Breast epithelium (tissue), 4 donors: ENCODE measurements around the gene SLC39A3. TPM values are rescaled to one million over a fixed set of nuclear protein-coding genes. Genes with fewer than 3 reads are reported as not detected.

Source experiments
- DNase-seq, 2 donors: peaks; one replicate each; pipeline ENCODE4 v3.0.0-alpha.2; 2019; ENCODE audit warnings: low spot score in 2 of 2
- H3K27ac ChIP-seq, 2 donors: fragments of 200-600 bp; sonication (generic) in 1 of 2; one replicate each; pipeline ENCODE4 v1.5.1; 2016 to 2019; ENCODE audit warnings: mild to moderate bottlenecking in 1 of 2
- H3K27me3 ChIP-seq, 2 donors: fragments of 200-600 bp; sonication (generic) in 1 of 2; one replicate each; pipeline versions ENCODE4 v1.5.1 to v1.6.0; 2017 to 2019; ENCODE audit warnings: control low read depth in 1 of 2, mild to moderate bottlenecking in 1 of 2
- H3K36me3 ChIP-seq: fragments of 200-600 bp; one replicate; pipeline ENCODE4 v1.5.1; 2019
- H3K4me1 ChIP-seq, 2 donors: fragments of 200-600 bp; sonication (generic); one replicate each; pipeline ENCODE4 v1.5.1; 2016 to 2019; ENCODE audit warnings: control low read depth in 1 of 2
- H3K4me3 ChIP-seq, 3 donors: fragments of 200-600 bp; sonication (generic); 1 replicate in 2 of 3; 2 replicates in 1 of 3; pipeline ENCODE4 v1.5.1; 2016 to 2019; ENCODE audit warnings: mild to moderate bottlenecking in 3 of 3, moderate library complexity in 2 of 3
- H3K9me3 ChIP-seq, 2 donors: fragments of 200-600 bp; sonication (generic) in 1 of 2; one replicate each; pipeline ENCODE4 v1.5.1; 2016 to 2019; ENCODE audit warnings: control low read depth in 1 of 2
- POLR2A ChIP-seq: fragments of 450-650 bp; IDR thresholded peaks from one replicate; pipeline ENCODE4 v1.6.1; 2016; ENCODE audit warnings: antibody characterized with exemption, mild to moderate bottlenecking, moderate library complexity
- POLR2AphosphoS5 ChIP-seq, 3 donors: sonication (generic); formaldehyde crosslinking; IDR thresholded peaks; one replicate each; pipeline ENCODE4 v1.6.1; 2017; ENCODE audit warnings: antibody characterized with exemption in 3 of 3
- intact Hi-C: fragments of 100-400 bp; cut with DNase I; formaldehyde crosslinking; loops from one replicate; pipeline ENCODE4 v1.15.1; 2023; ENCODE audit warnings: low total_unique reads
- total RNA-seq, 3 donors: library from RNA; depleted of rRNA; stranded (reverse); fragments of >200 nt; gene quantifications; one replicate each; pipeline ENCODE4 v1.1.0, GENCODE V29; 2016
- TF ChIP-seq, protein P1 (sequence below), 3 donors: fragments of 450-650 bp; IDR thresholded peaks; one replicate each; pipeline ENCODE4 v1.5.1; 2016 to 2017; ENCODE audit warnings: antibody characterized with exemption in 3 of 3, mild to moderate bottlenecking in 3 of 3, moderate library complexity in 3 of 3

Gene SLC39A3, protein sequence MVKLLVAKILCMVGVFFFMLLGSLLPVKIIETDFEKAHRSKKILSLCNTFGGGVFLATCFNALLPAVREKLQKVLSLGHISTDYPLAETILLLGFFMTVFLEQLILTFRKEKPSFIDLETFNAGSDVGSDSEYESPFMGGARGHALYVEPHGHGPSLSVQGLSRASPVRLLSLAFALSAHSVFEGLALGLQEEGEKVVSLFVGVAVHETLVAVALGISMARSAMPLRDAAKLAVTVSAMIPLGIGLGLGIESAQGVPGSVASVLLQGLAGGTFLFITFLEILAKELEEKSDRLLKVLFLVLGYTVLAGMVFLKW
- 10 to 100 TPM; 23.8 to 36.1 (median 27.2) TPM for total RNA-seq

DNA sequence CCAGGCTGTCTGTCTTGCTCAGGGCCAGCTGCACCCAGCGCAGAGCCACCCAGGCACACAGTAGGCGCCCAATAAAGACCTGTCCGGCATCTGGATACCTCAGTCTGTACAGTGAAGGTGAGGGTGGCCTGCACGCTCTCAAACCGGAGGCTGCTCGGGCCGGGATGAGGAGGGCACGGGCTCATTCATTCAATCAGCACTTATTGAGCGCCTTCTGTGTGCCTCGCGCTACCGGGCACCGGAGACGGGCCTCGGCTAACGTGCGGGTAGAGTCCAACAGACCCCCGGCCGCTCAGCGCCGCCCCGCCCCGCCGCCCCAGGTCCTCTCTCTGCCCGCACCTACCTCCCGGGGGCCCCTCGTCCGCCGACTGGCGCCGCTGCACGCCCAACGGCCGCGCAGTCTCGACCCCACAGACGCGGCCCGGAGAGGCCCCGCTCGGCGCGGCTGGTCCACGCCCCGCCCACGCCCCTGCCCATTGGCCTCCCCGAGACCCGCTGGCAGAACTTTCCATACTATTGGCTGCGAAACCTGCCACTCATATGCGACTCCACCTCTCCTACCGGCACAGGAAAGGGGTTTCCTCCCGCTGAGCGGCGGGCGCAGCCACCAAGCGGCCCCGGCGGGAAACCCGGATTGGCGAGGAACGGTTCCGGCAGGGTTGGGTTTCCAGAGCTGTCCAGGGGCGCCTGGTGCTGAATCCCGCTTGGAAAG, at the start of gene SLC39A3:
Gene SLC39A3 (minus strand): TSS at position 416 of the 712 bp plus-strand sequence. CDS start 2,760 bp downstream, outside the sequence.
- H3K4me3 ChIP-seq: peak within 1 kb of the TSS; percentile 89 to 94 (median 94)
- no peaks in the 10 kb centered on the region for H3K27me3 ChIP-seq
- peaks cover 0 to 3% of the 10 kb centered on the region in 2 donors for H3K4me1 ChIP-seq
- intact Hi-C loops: no loop called here
- DNase-seq: peak; percentile 97 to 99
- TF ChIP-seq POLR2AphosphoS5 (IDR thresholded peaks at IDR 0.05): peak; percentile 48 to 72 (median 61)
- TF ChIP-seq, protein P1, sequence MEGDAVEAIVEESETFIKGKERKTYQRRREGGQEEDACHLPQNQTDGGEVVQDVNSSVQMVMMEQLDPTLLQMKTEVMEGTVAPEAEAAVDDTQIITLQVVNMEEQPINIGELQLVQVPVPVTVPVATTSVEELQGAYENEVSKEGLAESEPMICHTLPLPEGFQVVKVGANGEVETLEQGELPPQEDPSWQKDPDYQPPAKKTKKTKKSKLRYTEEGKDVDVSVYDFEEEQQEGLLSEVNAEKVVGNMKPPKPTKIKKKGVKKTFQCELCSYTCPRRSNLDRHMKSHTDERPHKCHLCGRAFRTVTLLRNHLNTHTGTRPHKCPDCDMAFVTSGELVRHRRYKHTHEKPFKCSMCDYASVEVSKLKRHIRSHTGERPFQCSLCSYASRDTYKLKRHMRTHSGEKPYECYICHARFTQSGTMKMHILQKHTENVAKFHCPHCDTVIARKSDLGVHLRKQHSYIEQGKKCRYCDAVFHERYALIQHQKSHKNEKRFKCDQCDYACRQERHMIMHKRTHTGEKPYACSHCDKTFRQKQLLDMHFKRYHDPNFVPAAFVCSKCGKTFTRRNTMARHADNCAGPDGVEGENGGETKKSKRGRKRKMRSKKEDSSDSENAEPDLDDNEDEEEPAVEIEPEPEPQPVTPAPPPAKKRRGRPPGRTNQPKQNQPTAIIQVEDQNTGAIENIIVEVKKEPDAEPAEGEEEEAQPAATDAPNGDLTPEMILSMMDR (IDR thresholded peaks at IDR 0.05): peak in 2 of 3 donors; percentile 22 to 47
- no peak for TF ChIP-seq POLR2A
- H3K36me3 ChIP-seq: no peaks in the 10 kb centered on the region
- no peaks in the 10 kb centered on the region for H3K9me3 ChIP-seq
- H3K27ac ChIP-seq: peak within 1 kb of the TSS; percentile 23 to 42

DNA sequence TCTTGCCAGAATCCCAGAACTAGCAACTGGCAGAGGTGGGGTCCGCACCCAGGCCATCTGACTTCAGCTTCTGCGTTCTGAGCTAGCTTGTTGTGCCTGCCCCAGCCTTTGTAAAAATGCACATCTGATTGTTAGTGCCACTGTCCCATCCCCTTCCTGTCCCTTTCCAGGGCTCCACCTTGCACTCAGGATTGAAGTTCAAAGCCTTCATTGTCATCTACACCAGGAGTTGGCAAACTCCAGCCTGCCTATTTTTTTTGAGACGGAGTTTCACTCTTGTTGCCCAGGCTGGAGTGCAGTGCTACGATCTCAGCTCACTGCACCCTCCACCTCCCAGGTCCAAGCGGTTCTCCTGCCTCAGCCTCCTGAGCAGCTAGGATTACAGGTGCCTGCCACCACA, 48.4 kb upstream of the SLC39A3 start:
- Histone ChIP-seq H3K9me3 (no peaks in the 10 kb centered on the region), H3K27me3 (no peaks in the 10 kb centered on the region)

DNA sequence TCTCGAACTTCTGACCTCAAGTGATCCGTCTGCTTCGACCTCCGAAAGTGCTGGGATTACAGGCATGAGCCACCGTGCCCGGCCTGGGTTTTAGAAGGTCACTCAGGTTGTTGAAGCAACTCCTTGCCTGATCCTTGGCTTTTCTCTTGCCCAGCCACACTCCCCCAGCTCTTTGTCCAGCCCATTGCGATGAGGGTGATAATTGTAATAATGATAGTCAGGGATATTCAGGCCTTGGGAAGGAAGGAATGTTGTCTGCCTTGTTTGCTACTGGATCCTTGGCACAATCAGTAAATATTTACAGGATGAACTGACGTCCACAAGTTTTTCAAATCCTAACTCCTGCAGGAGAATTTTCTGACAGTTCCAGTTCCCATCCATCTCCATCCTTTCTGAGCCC, 47.3 kb upstream of the SLC39A3 start:
- TF ChIP-seq POLR2A (no peak), POLR2AphosphoS5 (IDR thresholded peaks at IDR 0.05) (no peak)
- TF ChIP-seq, protein P1 (IDR thresholded peaks at IDR 0.05): no peak
- H3K9me3 ChIP-seq: no peaks in the 10 kb centered on the region
- no peaks in the 10 kb centered on the region for H3K36me3 ChIP-seq
- no peaks in the 10 kb centered on the region for H3K27me3 ChIP-seq
- H3K27ac ChIP-seq: no peak overlapping the region
- intact Hi-C loops: no loop called here
- no peak for DNase-seq
- no peak overlapping the region for H3K4me3 ChIP-seq
- peaks cover 5 to 9% of the 10 kb centered on the region in 2 donors for H3K4me1 ChIP-seq

More for the DNA sequence above, 48.4 kb upstream of the SLC39A3 start:
- no peaks in the 10 kb centered on the region for H3K36me3 ChIP-seq
- H3K27ac ChIP-seq: no peak overlapping the region
- intact Hi-C loops: no loop called here
- H3K4me1 ChIP-seq: peaks cover 5 to 6% of the 10 kb centered on the region in 2 donors
- H3K4me3 ChIP-seq: no peak overlapping the region
- no peak for DNase-seq
- no peak for TF ChIP-seq POLR2AphosphoS5 (IDR thresholded peaks at IDR 0.05)
- TF ChIP-seq, protein P1 (IDR thresholded peaks at IDR 0.05): no peak
- no peak for TF ChIP-seq POLR2A

DNA sequence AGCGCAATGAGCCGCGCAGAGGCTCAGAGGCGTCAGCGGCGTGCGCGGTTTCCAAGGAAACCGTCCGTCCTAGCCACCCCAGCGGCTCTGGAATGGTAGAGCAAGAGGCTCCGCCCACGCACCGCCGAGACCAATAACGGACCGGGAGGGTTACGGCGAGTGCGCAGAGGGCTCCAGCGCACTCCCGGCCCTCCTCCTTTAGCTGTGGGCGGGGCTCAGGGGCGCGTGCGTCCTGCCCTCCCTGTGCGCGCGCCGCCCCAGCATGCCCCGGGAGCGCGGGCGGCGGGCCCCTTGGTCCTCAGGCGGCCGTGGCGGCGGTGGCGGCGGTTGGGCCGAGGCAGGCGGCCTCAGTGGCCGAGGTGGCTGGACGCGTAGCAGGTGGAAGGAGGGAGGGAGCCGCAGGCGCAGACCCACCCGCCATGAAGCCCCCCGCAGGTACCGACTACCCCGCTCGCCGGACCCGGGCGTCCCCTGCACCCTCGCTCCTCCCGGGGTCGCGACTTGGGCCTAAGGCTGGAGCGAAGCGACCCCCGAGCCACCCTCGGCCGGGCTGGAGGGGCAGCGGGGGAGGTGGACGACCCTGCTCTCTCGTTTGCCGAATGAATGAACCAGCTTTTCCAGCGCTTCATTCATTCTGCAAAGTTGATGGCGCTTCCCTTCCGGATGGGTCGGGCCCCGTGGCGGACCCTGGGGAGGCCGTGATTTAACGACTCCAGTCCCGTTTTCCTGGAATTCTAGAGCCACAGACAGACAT, 45.6 kb upstream of the SLC39A3 start, which contains the start of gene THOP1:
Gene THOP1 (plus strand): TSS at position 260 of the 754 bp plus-strand sequence. CDS start 160 bp downstream, at position 420.
- H3K9me3 ChIP-seq: no peaks in the 10 kb centered on the region
- intact Hi-C loops: no loop called here
- H3K4me1 ChIP-seq: peaks cover 5 to 19% of the 10 kb centered on the region in 2 donors

More for the DNA sequence above, 45.6 kb upstream of the SLC39A3 start, which contains the start of gene THOP1:
- peak within 1 kb of the TSS; percentile 82 to 84 for H3K27ac ChIP-seq
- TF ChIP-seq, protein P1 (IDR thresholded peaks at IDR 0.05): peak in 1 of 3 donors; percentile 18
- TF ChIP-seq POLR2A (no peak), POLR2AphosphoS5 (IDR thresholded peaks at IDR 0.05) (peak; percentile 14 to 31 (median 27))
- H3K36me3 ChIP-seq: no peaks in the 10 kb centered on the region
- peak; percentile 98 for DNase-seq
- no peaks in the 10 kb centered on the region for H3K27me3 ChIP-seq
- H3K4me3 ChIP-seq: peak within 1 kb of the TSS; percentile 54 to 89 (median 83)
